ENCODE results near the gene MIER2.

Gene MIER2

GRCh38 chr19:371501-372168 lies 27.0 kb upstream of the MIER2 start:
- H3F3A ChIP-seq (ENCODE audit: insufficient read depth, low read length): no peaks in the 10 kb centered on the region
- H2AFZ ChIP-seq (ENCODE audit: low read length): no peak overlapping the region
- H3K79me2 ChIP-seq (ENCODE audit: low read length): no peaks in the 10 kb centered on the region
- H3K4me1 ChIP-seq (ENCODE audit: low read length): no peaks in the 10 kb centered on the region
- no peak overlapping the region for H3K27ac ChIP-seq (ENCODE audit: low read length)
- no peaks in the 10 kb centered on the region for H3K9me2 ChIP-seq (replicated peaks; ENCODE audit: insufficient read depth, low read length)
- TF ChIP-seq EZH2 (optimal IDR thresholded peaks at IDR 0.05; ENCODE audit: low read depth, low read length): no peak
- TF ChIP-seq EZH2phosphoT487 (IDR thresholded peaks at IDR 0.05; ENCODE audit: low read length): no peak
- TF ChIP-seq, protein P1, sequence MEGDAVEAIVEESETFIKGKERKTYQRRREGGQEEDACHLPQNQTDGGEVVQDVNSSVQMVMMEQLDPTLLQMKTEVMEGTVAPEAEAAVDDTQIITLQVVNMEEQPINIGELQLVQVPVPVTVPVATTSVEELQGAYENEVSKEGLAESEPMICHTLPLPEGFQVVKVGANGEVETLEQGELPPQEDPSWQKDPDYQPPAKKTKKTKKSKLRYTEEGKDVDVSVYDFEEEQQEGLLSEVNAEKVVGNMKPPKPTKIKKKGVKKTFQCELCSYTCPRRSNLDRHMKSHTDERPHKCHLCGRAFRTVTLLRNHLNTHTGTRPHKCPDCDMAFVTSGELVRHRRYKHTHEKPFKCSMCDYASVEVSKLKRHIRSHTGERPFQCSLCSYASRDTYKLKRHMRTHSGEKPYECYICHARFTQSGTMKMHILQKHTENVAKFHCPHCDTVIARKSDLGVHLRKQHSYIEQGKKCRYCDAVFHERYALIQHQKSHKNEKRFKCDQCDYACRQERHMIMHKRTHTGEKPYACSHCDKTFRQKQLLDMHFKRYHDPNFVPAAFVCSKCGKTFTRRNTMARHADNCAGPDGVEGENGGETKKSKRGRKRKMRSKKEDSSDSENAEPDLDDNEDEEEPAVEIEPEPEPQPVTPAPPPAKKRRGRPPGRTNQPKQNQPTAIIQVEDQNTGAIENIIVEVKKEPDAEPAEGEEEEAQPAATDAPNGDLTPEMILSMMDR (IDR thresholded peaks at IDR 0.05; ENCODE audit: low read length): no peak
- H3K9me3 ChIP-seq (replicated peaks; ENCODE audit: insufficient read depth, low read length): no peaks in the 10 kb centered on the region
- no peak overlapping the region for H3K4me2 ChIP-seq (ENCODE audit: low read depth, low read length)
- peaks cover 97% of the 10 kb centered on the region for H3K27me3 ChIP-seq (replicated peaks; ENCODE audit: insufficient read depth, low read length)
- H3K36me3 ChIP-seq (replicated peaks; ENCODE audit: insufficient read depth, low read length): no peaks in the 10 kb centered on the region
- peak; percentile 18 for DNase-seq
- no peak overlapping the region for H3K4me3 ChIP-seq (ENCODE audit: low read length)
- no peak overlapping the region for H3K9ac ChIP-seq (ENCODE audit: low read length)
- H4K20me1 ChIP-seq (ENCODE audit: insufficient read depth, low read length): no peaks in the 10 kb centered on the region

DNA sequence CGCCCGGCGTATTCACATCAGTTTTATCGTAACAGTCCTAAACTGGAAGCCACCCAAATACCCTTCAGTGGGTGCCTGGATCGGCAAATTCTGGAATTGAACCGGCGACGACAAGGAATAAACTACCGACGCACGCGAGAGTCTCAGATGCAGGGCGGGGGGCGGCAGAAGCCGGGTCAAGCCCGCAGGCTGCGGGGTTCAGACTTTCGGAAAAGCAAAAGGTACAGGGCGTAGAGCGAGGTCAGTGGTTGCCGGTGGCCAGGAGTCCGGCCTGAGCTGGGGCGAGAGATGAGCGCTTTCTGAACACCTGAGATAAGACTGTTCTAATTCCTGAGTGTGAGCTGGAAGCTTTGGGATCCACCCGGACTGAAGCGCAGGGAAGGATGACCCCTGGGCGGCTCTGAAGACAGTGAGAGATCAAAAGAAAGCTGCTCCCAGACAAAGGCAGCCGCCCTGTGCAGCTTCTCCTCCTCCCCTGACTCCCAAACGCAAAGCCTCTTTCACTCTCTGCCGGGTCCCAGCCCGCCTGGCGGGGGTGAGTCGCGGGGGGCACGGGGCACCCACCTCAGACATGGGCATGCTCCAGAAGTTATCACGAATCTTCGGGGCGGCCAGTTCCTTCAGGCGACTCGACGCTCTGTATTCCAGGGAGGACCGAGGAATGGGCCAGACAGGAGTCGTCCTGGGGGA lies 26.2 kb upstream of the MIER2 start:
- Histone ChIP-seq H3K27ac (ENCODE audit: low read length) (no peak overlapping the region), H3K79me2 (ENCODE audit: low read length) (no peaks in the 10 kb centered on the region), H3K9ac (ENCODE audit: low read length) (no peak overlapping the region), H3K9me3 (replicated peaks; ENCODE audit: insufficient read depth, low read length) (no peaks in the 10 kb centered on the region), H3K9me2 (replicated peaks; ENCODE audit: insufficient read depth, low read length) (no peaks in the 10 kb centered on the region), H2AFZ (ENCODE audit: low read length) (no peak overlapping the region), H3F3A (ENCODE audit: insufficient read depth, low read length) (no peaks in the 10 kb centered on the region), H3K4me3 (ENCODE audit: low read length) (no peak overlapping the region), H4K20me1 (ENCODE audit: insufficient read depth, low read length) (no peaks in the 10 kb centered on the region), H3K4me2 (ENCODE audit: low read depth, low read length) (no peak overlapping the region), H3K36me3 (replicated peaks; ENCODE audit: insufficient read depth, low read length) (no peaks in the 10 kb centered on the region), H3K4me1 (ENCODE audit: low read length) (no peaks in the 10 kb centered on the region), H3K27me3 (replicated peaks; ENCODE audit: insufficient read depth, low read length) (peaks cover 100% of the 10 kb centered on the region)
- no peak for DNase-seq
- TF ChIP-seq EZH2 (optimal IDR thresholded peaks at IDR 0.05; ENCODE audit: low read depth, low read length) (no peak), EZH2phosphoT487 (IDR thresholded peaks at IDR 0.05; ENCODE audit: low read length) (no peak)
- TF ChIP-seq, protein P1 (IDR thresholded peaks at IDR 0.05; ENCODE audit: low read length): no peak

- Histone ChIP-seq H2AFZ (ENCODE audit: low read length) (no peak overlapping the region), H3K9me2 (replicated peaks; ENCODE audit: insufficient read depth, low read length) (no peaks in the 10 kb centered on the region), H3K27me3 (replicated peaks; ENCODE audit: insufficient read depth, low read length) (peaks cover 100% of the 10 kb centered on the region), H3K36me3 (replicated peaks; ENCODE audit: insufficient read depth, low read length) (no peaks in the 10 kb centered on the region), H3K27ac (ENCODE audit: low read length) (no peak overlapping the region), H3F3A (ENCODE audit: insufficient read depth, low read length) (no peaks in the 10 kb centered on the region), H3K4me1 (ENCODE audit: low read length) (no peaks in the 10 kb centered on the region), H3K79me2 (ENCODE audit: low read length) (no peaks in the 10 kb centered on the region), H3K4me3 (ENCODE audit: low read length) (no peak overlapping the region), H3K9ac (ENCODE audit: low read length) (no peak overlapping the region), H4K20me1 (ENCODE audit: insufficient read depth, low read length) (no peaks in the 10 kb centered on the region), H3K4me2 (ENCODE audit: low read depth, low read length) (no peak overlapping the region), H3K9me3 (replicated peaks; ENCODE audit: insufficient read depth, low read length) (no peaks in the 10 kb centered on the region)
- TF ChIP-seq EZH2 (optimal IDR thresholded peaks at IDR 0.05; ENCODE audit: low read depth, low read length) (no peak), EZH2phosphoT487 (IDR thresholded peaks at IDR 0.05; ENCODE audit: low read length) (no peak)
- TF ChIP-seq, protein P1 (IDR thresholded peaks at IDR 0.05; ENCODE audit: low read length): no peak
- no peak for DNase-seq
Measured at GRCh38 chr19:369876-370275, 25.3 kb upstream of the MIER2 start.

Measured in MM.1S (cell line).